Stimulated activated memory B cell treated with anti-CD40 and anti-IgM and Interleukin-4, amounts not matched to agents 10 μg/mL and 1 μg/mL and 100 μg/mL, for 72 hours (primary cell): ENCODE data around the gene TMEM63C.
"Not testable (repeated sequence)": the region's sequence is repeated elsewhere in the genome, so short reads cannot be mapped to it uniquely, and the experiment has no call there.

ENCODE experiments used
- ATAC-seq: fragments of 150-1000 bp; cut with Tn5 transposase; 2 replicates; pipeline ENCODE4 v1.10.0; 2021
- H3K27ac Mint-ChIP-seq: one replicate; pipeline ENCODE4 v1.8.0; 2022; ENCODE audit warnings: mild to moderate bottlenecking, mixed read lengths
- H3K27me3 Mint-ChIP-seq: one replicate; pipeline ENCODE4 v1.8.0; 2022; ENCODE audit warnings: mixed read lengths
- H3K36me3 Mint-ChIP-seq: one replicate; pipeline ENCODE4 v1.8.0; 2022; ENCODE audit warnings: mixed read lengths
- H3K4me1 Mint-ChIP-seq: one replicate; pipeline ENCODE4 v1.8.0; 2022; ENCODE audit warnings: mixed read lengths
- H3K4me3 Mint-ChIP-seq: one replicate; pipeline ENCODE4 v1.8.0; 2022; ENCODE audit warnings: mild to moderate bottlenecking, moderate library complexity, mixed read lengths
- H3K9me3 Mint-ChIP-seq: one replicate; pipeline ENCODE4 v1.8.0; 2022; ENCODE audit warnings: mixed read lengths

Gene TMEM63C

DNA sequence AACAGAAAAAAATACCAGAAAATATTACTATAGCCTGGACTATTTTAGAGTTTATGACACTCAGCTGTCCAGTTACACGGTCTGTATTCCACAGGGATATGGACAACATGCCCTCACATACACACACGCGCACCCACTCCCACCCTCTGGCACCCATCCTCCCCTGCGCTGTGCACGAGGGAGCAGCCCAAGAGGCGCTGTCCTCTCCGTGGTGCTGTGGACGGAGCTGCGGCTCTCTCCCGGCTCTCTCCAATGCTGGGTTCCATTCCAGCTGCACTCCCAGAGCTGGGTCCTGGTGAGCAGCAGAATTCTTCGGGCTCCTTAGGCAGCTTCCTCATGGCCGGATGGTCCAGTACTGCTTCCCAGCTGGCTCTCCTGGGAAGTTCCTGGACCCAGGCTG is 95.4 kb downstream of the TMEM63C start:
- H3K27ac Mint-ChIP-seq = no peak overlapping the region
- peaks cover under 1% of the 10 kb centered on the region for H3K4me1 Mint-ChIP-seq
- H3K27me3 Mint-ChIP-seq = peaks cover 19% of the 10 kb centered on the region
- H3K9me3 Mint-ChIP-seq = no peaks in the 10 kb centered on the region
- ATAC-seq = no peak
- peaks cover 46% of the 10 kb centered on the region for H3K36me3 Mint-ChIP-seq
- H3K4me3 Mint-ChIP-seq = no peak overlapping the region

DNA sequence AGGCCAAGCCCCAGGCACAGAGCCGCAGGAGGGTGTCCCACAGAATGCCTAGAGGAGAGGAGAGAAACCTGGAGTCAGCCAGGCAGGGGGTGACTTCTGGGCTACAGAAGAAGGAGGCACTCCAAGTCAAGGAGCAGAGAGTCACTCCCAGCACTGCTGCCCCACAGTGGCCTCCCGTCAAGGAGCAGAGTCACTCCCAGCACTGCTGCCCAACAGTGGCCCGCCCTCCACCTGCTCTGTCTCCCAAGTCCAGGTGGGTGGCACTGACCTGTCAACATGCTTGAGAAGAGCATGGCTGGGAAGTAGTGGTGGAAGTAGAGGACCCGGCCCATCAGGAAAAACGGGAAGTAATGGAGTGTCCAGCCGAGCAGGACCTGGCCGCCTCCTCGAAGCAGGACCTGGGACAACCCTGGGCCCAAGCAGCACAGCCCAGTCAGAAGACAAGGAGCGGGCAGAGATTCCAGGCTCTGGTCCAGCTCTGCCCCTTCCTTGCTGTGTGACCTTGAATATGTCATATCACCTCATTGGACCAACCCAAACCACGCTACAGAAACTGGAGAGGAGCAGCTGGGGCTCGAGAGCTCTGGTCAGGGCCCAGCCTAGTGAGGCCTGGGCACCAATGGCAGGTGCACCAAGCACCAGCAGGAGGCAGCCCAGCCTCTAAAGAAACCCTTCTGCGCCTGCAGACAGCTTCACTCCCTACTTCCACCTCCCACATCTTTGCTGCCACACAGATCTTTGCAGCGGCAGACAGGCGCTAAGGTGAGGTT is 97.0 kb downstream of the TMEM63C start:
- Mint-ChIP-seq H3K27me3 (peaks cover 2% of the 10 kb centered on the region), H3K27ac (no peak overlapping the region), H3K36me3 (peaks cover 55% of the 10 kb centered on the region), H3K4me1 (no peaks in the 10 kb centered on the region), H3K9me3 (no peaks in the 10 kb centered on the region), H3K4me3 (no peak overlapping the region)
- no peak for ATAC-seq

DNA sequence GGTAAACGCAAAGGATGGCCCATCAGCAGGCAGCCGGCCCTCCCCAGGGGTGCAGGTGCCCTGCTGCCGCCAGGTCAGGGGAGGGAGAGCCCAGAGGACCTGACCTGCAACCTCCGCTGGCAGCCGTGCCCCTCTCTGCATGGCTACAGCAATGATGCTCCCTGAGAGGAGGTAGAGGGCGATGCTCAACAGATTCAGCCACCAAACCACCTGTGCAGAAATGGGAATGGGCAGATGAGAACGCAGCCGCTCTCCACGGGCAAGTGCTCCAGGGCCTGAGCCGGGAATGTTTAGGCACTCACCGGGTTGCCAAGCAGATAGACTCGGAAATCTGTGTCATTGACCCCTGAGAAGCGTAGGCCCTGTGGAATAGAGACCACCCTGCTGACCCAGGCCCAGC is 98.1 kb downstream of the TMEM63C start:
- H3K4me1 Mint-ChIP-seq = no peaks in the 10 kb centered on the region
- no peak overlapping the region for H3K4me3 Mint-ChIP-seq
- H3K27me3 Mint-ChIP-seq = no peaks in the 10 kb centered on the region
- no peak for ATAC-seq
- H3K27ac Mint-ChIP-seq = no peak overlapping the region
- no peaks in the 10 kb centered on the region for H3K9me3 Mint-ChIP-seq
- peaks cover 66% of the 10 kb centered on the region for H3K36me3 Mint-ChIP-seq

DNA sequence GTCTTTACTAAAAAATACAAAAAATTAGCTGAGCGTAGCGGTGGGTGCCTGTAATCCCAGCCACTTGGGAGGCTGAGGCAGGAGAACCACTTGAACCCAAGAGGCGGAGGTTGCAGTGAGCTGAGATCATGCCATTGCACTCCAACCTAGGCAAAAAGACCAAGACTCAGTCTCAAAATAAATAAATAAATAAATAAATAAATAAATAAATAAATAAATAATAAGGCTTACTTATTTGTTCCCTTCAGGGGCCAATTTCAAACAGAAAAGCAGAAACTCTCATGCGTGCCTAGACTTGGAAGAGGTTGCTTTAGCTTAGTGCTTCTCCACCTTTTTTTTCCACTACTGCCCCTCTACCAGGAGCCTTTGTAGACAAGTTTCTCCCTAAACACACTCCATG is 99.3 kb downstream of the TMEM63C start:
- H3K27me3 Mint-ChIP-seq, H3K27ac Mint-ChIP-seq, ATAC-seq, H3K4me1 Mint-ChIP-seq, H3K4me3 Mint-ChIP-seq, H3K9me3 Mint-ChIP-seq: not testable (repeated sequence)
- H3K36me3 Mint-ChIP-seq = peaks cover 70% of the 10 kb centered on the region

- ATAC-seq = no peak
- H3K27me3 Mint-ChIP-seq = no peaks in the 10 kb centered on the region
- no peak overlapping the region for H3K27ac Mint-ChIP-seq
- H3K4me3 Mint-ChIP-seq = no peak overlapping the region
- no peaks in the 10 kb centered on the region for H3K4me1 Mint-ChIP-seq
- no peaks in the 10 kb centered on the region for H3K9me3 Mint-ChIP-seq
- H3K36me3 Mint-ChIP-seq = peaks cover 72% of the 10 kb centered on the region
Observed at GRCh38 chr14:77281852-77282410, 100.3 kb downstream of the TMEM63C start.

DNA sequence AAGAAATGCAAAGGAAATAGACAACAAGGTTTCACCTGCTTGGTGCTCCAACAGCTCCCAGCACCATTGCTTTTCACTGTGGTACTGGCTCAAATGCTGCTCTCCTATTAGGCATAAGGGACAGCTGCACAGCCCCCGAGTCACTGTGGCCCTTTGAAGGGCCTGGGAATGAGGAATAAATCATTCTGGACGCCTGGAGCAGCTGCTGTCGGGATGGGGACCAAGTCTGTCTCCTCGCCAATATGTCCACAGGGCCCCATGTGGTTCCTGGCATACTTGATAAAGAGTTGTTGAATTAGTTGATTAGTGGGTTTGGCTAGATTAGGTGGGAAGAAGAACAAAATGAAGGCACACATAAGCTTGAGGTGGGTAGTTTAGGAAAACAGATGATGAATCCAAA is 102.5 kb downstream of the TMEM63C start:
- no peak for ATAC-seq
- H3K9me3 Mint-ChIP-seq = no peaks in the 10 kb centered on the region
- peaks cover 68% of the 10 kb centered on the region for H3K36me3 Mint-ChIP-seq
- H3K27ac Mint-ChIP-seq = no peak overlapping the region
- no peaks in the 10 kb centered on the region for H3K27me3 Mint-ChIP-seq
- H3K4me3 Mint-ChIP-seq = no peak overlapping the region
- no peaks in the 10 kb centered on the region for H3K4me1 Mint-ChIP-seq

GRCh38 chr14:77284466-77284865 is 102.9 kb downstream of the TMEM63C start:
- no peak for ATAC-seq
- H3K4me1 Mint-ChIP-seq = no peaks in the 10 kb centered on the region
- H3K4me3 Mint-ChIP-seq = no peak overlapping the region
- no peak overlapping the region for H3K27ac Mint-ChIP-seq
- H3K36me3 Mint-ChIP-seq = peaks cover 64% of the 10 kb centered on the region
- no peaks in the 10 kb centered on the region for H3K27me3 Mint-ChIP-seq
- no peaks in the 10 kb centered on the region for H3K9me3 Mint-ChIP-seq

DNA sequence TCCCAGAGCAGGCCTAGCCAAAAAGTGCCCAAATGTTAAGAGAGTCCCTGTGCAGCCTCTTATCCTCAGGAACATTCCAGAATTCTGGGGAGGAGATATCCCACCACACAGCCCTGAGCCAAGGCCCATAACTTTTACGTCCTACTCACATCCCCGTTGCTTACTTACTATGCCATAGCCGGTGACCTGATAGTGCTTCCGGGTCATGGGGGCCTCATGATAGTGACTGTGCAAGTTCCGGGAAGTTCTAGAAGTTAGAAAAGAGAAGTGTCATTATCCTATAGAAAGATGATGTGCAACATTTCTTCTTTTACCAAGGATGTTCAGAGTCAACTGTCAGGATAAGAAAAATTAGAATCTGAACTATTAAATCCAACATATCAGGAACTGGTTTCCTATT is 105.0 kb downstream of the TMEM63C start:
- Mint-ChIP-seq H3K27ac (no peak overlapping the region), H3K36me3 (peaks cover 53% of the 10 kb centered on the region), H3K4me1 (no peaks in the 10 kb centered on the region), H3K9me3 (no peaks in the 10 kb centered on the region), H3K27me3 (no peaks in the 10 kb centered on the region), H3K4me3 (no peak overlapping the region)
- ATAC-seq = no peak

GRCh38 chr14:77290705-77291104 is 109.1 kb downstream of the TMEM63C start:
- no peak for ATAC-seq
- Mint-ChIP-seq H3K36me3 (peaks cover 30% of the 10 kb centered on the region), H3K9me3 (no peaks in the 10 kb centered on the region), H3K27me3 (no peaks in the 10 kb centered on the region), H3K27ac (no peak overlapping the region), H3K4me1 (no peaks in the 10 kb centered on the region), H3K4me3 (no peak overlapping the region)

- no peaks in the 10 kb centered on the region for H3K27me3 Mint-ChIP-seq
- H3K27ac Mint-ChIP-seq = no peak overlapping the region
- H3K4me3 Mint-ChIP-seq = no peak overlapping the region
- no peaks in the 10 kb centered on the region for H3K9me3 Mint-ChIP-seq
- ATAC-seq = no peak
- no peaks in the 10 kb centered on the region for H3K4me1 Mint-ChIP-seq
- peaks cover 36% of the 10 kb centered on the region for H3K36me3 Mint-ChIP-seq
Observed at GRCh38 chr14:77296155-77296554, 114.6 kb downstream of the TMEM63C start.

- Mint-ChIP-seq H3K9me3 (no peaks in the 10 kb centered on the region), H3K27ac (no peak overlapping the region), H3K27me3 (no peaks in the 10 kb centered on the region), H3K4me3 (no peak overlapping the region), H3K36me3 (peaks cover 36% of the 10 kb centered on the region), H3K4me1 (no peaks in the 10 kb centered on the region)
- ATAC-seq = no peak
Observed at GRCh38 chr14:77296906-77297305, 115.3 kb downstream of the TMEM63C start.

DNA sequence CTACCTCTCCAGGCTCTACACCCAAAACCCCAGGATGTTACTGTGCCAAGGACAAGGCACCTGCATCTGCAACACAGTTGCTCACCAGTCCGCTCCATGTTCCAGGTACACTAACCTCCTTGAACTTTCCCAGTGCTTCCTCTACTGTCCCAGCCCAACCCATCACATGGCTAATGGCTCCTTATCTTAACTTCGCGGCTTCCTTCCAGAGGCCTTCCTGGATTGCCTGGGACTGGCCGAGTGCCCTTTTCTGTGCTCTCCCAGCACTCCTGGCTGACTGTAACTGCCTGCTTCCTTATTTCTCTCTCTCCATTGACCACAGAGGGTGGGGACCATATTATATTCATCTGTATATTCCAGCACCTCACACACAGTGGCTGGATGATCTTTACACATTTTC is 118.2 kb downstream of the TMEM63C start:
- ATAC-seq = no peak
- no peaks in the 10 kb centered on the region for H3K4me1 Mint-ChIP-seq
- H3K27ac Mint-ChIP-seq = no peak overlapping the region
- no peak overlapping the region for H3K4me3 Mint-ChIP-seq
- H3K9me3 Mint-ChIP-seq = no peaks in the 10 kb centered on the region
- H3K27me3 Mint-ChIP-seq = no peaks in the 10 kb centered on the region
- peaks cover 46% of the 10 kb centered on the region for H3K36me3 Mint-ChIP-seq

GRCh38 chr14:77301103-77301502 is 119.5 kb downstream of the TMEM63C start:
- Mint-ChIP-seq H3K9me3 (no peaks in the 10 kb centered on the region), H3K4me3 (no peak overlapping the region), H3K27ac (no peak overlapping the region), H3K4me1 (no peaks in the 10 kb centered on the region), H3K36me3 (peaks cover 44% of the 10 kb centered on the region), H3K27me3 (no peaks in the 10 kb centered on the region)
- peak; percentile 64 for ATAC-seq

- peaks cover 5% of the 10 kb centered on the region for H3K4me1 Mint-ChIP-seq
- no peak overlapping the region for H3K4me3 Mint-ChIP-seq
- H3K36me3 Mint-ChIP-seq = peaks cover 32% of the 10 kb centered on the region
- H3K27me3 Mint-ChIP-seq = no peaks in the 10 kb centered on the region
- H3K27ac Mint-ChIP-seq = peak overlapping the region; percentile 36
- no peaks in the 10 kb centered on the region for H3K9me3 Mint-ChIP-seq
- ATAC-seq = no peak
Observed at GRCh38 chr14:77302926-77303325, 121.3 kb downstream of the TMEM63C start.

DNA sequence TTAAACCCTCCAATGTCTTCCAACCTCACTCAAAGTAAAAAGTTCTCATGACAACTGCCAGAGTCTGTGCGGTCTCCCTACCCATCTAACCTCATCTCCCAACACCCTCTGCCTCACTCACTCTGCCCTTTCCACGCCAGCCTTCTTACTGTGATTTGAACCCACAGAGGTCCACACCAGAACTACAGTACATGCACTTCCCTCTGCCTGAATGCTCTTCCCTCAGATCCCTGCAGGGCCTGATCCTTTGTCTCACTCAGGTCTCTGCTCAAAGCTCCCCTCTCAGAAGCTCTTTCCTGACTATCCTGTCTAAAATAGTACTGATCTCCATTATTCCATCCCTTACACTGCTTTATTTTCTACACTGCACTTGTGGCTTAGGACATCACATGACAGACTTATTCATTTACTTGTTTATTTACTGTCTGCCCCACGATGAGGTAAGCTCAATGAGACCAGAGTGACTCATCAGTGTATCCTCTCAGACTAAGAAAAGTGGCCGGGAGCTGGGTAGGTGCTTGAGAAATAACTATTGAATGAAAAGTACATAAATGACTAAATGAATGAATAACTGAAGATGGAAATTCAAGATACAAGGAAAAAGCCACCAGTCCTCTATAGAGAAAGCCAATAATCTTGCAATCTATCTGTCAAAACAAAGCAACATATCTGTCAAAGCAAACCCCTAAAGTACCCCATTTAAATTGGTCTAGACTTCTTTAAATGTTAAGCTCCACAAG is 122.0 kb downstream of the TMEM63C start:
- H3K27me3 Mint-ChIP-seq = no peaks in the 10 kb centered on the region
- peaks cover 25% of the 10 kb centered on the region for H3K36me3 Mint-ChIP-seq
- H3K27ac Mint-ChIP-seq = peak overlapping the region; percentile 36
- no peaks in the 10 kb centered on the region for H3K9me3 Mint-ChIP-seq
- ATAC-seq = no peak
- H3K4me3 Mint-ChIP-seq = no peak overlapping the region
- peaks cover 9% of the 10 kb centered on the region for H3K4me1 Mint-ChIP-seq

DNA sequence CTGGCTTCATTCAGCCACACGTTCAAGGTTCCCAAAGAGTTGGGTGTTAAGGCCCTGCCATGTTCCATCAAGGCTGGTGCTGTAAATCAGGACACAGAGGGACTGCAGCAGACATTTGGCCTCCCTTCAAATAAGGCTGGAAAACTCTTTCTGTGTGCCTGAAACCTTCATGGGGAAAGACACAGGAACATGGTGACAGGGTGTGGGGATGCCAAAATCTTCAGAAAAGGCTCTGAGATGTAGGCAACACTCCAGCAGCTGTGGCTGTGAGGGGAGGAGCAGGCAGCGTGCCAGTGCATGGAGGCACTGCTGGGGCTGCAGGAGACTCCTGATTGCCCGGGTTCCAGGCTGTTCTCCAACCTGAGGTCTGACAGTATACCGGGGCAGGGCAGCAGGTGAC is 124.1 kb downstream of the TMEM63C start:
- Mint-ChIP-seq H3K27me3 (no peaks in the 10 kb centered on the region), H3K4me1 (peaks cover 11% of the 10 kb centered on the region), H3K9me3 (no peaks in the 10 kb centered on the region), H3K27ac (no peak overlapping the region), H3K36me3 (peaks cover 23% of the 10 kb centered on the region), H3K4me3 (no peak overlapping the region)
- no peak for ATAC-seq
